CD14-positive monocyte (primary cell): ENCODE measurements around the gene CLEC4M. TPM values are rescaled to one million over a fixed set of nuclear protein-coding genes. Genes with fewer than 3 reads are reported as not detected.
"Not testable (repeated sequence)": the region's sequence is repeated elsewhere in the genome, so short reads cannot be mapped to it uniquely, and the experiment has no call there.

Experiments used
- DNase-seq, 3 donors: peaks; one replicate each; pipeline ENCODE4 v3.0.0-alpha.2; 2011 to 2022
- H2AFZ ChIP-seq: 2 replicates; pipeline ENCODE4 v1.6.0; 2012; ENCODE audit warnings: mild to moderate bottlenecking, low read depth, low read length, inconsistent platforms; ENCODE audit not compliant: insufficient read depth, poor library complexity, severe bottlenecking
- H3K27ac ChIP-seq, 2 donors: 1 replicate in 1 of 2; 2 replicates in 1 of 2; pipeline ENCODE4 v1.5.1; 2012 to 2013; ENCODE audit warnings: low read length in 2 of 2, control low read depth in 1 of 2, inconsistent platforms in 1 of 2, low read depth in 1 of 2, mild to moderate bottlenecking in 1 of 2
- H3K27me3 ChIP-seq, 2 donors: one replicate each; pipeline versions ENCODE4 v1.6.0 to v1.6.1; 2011 to 2013; ENCODE audit warnings: low read length in 2 of 2; ENCODE audit not compliant: control insufficient read depth in 2 of 2, insufficient read depth in 2 of 2
- H3K36me3 ChIP-seq, 2 donors: replicated peaks in 1 of 2; 1 replicate in 1 of 2; 2 replicates in 1 of 2; pipeline versions ENCODE4 v1.5.1 to v1.6.1; 2012 to 2013; ENCODE audit warnings: low read length in 2 of 2, control low read depth in 1 of 2, inconsistent platforms in 1 of 2, mild to moderate bottlenecking in 1 of 2; ENCODE audit not compliant: insufficient read depth in 2 of 2, control insufficient read depth in 1 of 2
- H3K4me1 ChIP-seq, 2 donors: 1 replicate in 1 of 2; 2 replicates in 1 of 2; pipeline versions ENCODE4 v1.5.1 to v1.6.1; 2012 to 2013; ENCODE audit warnings: low read length in 2 of 2, control low read depth in 1 of 2, inconsistent platforms in 1 of 2, mild to moderate bottlenecking in 1 of 2, moderate library complexity in 1 of 2; ENCODE audit not compliant: insufficient read depth in 2 of 2, control insufficient read depth in 1 of 2
- H3K4me2 ChIP-seq: replicated peaks from 2 replicates; pipeline ENCODE3; 2012; ENCODE audit warnings: low read length, moderate library complexity, mild to moderate bottlenecking; ENCODE audit not compliant: poor library complexity, severe bottlenecking; ENCODE audit errors: extremely low read depth
- H3K4me3 ChIP-seq, 3 experiments: fragments of 200-600 bp in 1 of 3; sonication (generic) in 1 of 3; replicated peaks in 1 of 3; 1 replicate in 2 of 3; 2 replicates in 1 of 3; pipeline ENCODE4 v1.5.1; 2011 to 2013; ENCODE audit warnings: low read length in 3 of 3, mild to moderate bottlenecking in 3 of 3, control low read depth in 2 of 3, low read depth in 2 of 3, inconsistent platforms in 1 of 3, moderate library complexity in 1 of 3
- H3K79me2 ChIP-seq: 2 replicates; pipeline ENCODE4 v1.6.0; 2012; ENCODE audit warnings: mild to moderate bottlenecking, control low read depth, inconsistent platforms, low read length, moderate library complexity; ENCODE audit not compliant: insufficient read depth
- H3K9ac ChIP-seq: 2 replicates; pipeline ENCODE4 v1.6.0; 2017; ENCODE audit warnings: low read length, mild to moderate bottlenecking; ENCODE audit not compliant: insufficient read depth, poor library complexity, severe bottlenecking
- H3K9me3 ChIP-seq, 2 donors: replicated peaks in 1 of 2; 1 replicate in 1 of 2; 2 replicates in 1 of 2; pipeline versions ENCODE4 v1.5.1 to v1.6.1; 2012 to 2013; ENCODE audit warnings: low read length in 2 of 2, control low read depth in 1 of 2; ENCODE audit not compliant: control insufficient read depth in 1 of 2, insufficient read depth in 1 of 2
- H4K20me1 ChIP-seq: 2 replicates; pipeline ENCODE4 v1.6.0; 2012; ENCODE audit warnings: mild to moderate bottlenecking, low read length, control low read depth, moderate library complexity; ENCODE audit not compliant: insufficient read depth
- H3K27ac Mint-ChIP-seq, 7 donors: one replicate each; pipeline ENCODE4 v1.8.0; 2020; ENCODE audit warnings: mild to moderate bottlenecking in 7 of 7, mixed read lengths in 7 of 7, moderate library complexity in 6 of 7, inconsistent platforms in 2 of 7
- H3K27me3 Mint-ChIP-seq, 3 donors: one replicate each; pipeline ENCODE4 v1.8.0; 2021 to 2022; ENCODE audit warnings: low read depth in 3 of 3, mild to moderate bottlenecking in 3 of 3, mixed read lengths in 3 of 3, moderate library complexity in 3 of 3, inconsistent platforms in 1 of 3
- H3K36me3 Mint-ChIP-seq, 2 donors: one replicate each; pipeline ENCODE4 v1.8.0; 2020; ENCODE audit warnings: mixed read lengths in 2 of 2, inconsistent platforms in 1 of 2, mild to moderate bottlenecking in 1 of 2
- H3K4me1 Mint-ChIP-seq: one replicate; pipeline ENCODE4 v1.8.0; 2020; ENCODE audit warnings: mild to moderate bottlenecking, mixed read lengths
- H3K4me3 Mint-ChIP-seq, 2 donors: one replicate each; pipeline ENCODE4 v1.8.0; 2020; ENCODE audit warnings: mild to moderate bottlenecking in 2 of 2, mixed read lengths in 2 of 2, moderate library complexity in 1 of 2
- H3K9me3 Mint-ChIP-seq, 7 donors: one replicate each; pipeline ENCODE4 v1.8.0; 2020 to 2022; ENCODE audit warnings: mixed read lengths in 7 of 7, mild to moderate bottlenecking in 6 of 7, moderate library complexity in 6 of 7, inconsistent platforms in 2 of 7
- WGBS: methylation state at CpG from one replicate; pipeline ENCODE4 v1.1.5; 2013; ENCODE audit warnings: missing lambda C conversion rate; ENCODE audit not compliant: insufficient coverage; 5-methylcytosine and 5-hydroxymethylcytosine counted together
- intact Hi-C, 2 donors: fragments of 100-400 bp; cut with micrococcal nuclease; formaldehyde crosslinking; loops; one replicate each; pipeline versions ENCODE4 v1.15.0 to v1.15.1; 2023
- polyA plus RNA-seq, 3 donors: library from polyadenylated mRNA; depleted of rRNA in 1 of 3; unstranded in 2 of 3; stranded (reverse) in 1 of 3; fragments of 300-500 nt in 2 of 3; fragments of >200 nt in 1 of 3; fragmentation: Illumina TruSeq in 2 of 3; gene quantifications; 1 replicate in 2 of 3; 2 replicates in 1 of 3; pipeline ENCODE4 v1.2.3, GENCODE V29; 2012 to 2021
- TF ChIP-seq, protein P1 (sequence below): fragments of 200-600 bp; IDR thresholded peaks from one replicate; pipeline ENCODE4 v1.8.0; 2022; ENCODE audit warnings: antibody characterized with exemption, mild to moderate bottlenecking

CLEC4M gene
- polyA plus RNA-seq, 3 donors, result not detected

DNA sequence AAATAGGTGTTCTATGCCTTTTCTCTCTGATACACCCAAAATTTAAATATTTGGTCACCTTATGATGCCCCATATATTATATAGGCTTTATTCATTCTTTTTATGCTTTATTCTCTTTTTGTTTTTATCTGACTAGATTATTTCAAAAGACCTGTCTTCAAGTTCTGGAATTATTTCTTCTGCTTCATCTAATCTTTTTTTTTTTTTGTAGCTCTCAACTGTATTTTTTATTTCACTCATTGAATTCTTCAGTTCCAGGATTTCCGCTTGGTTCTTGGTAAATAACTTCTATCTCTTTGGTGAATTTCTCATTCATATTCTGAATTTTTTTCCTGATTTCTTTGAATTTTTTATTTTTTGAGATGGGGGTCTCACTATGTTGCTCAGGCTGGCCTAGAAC lies 3.9 kb upstream of the CLEC4M start:
- no CpG with 5 or more reads among the region's 1 CpG for WGBS
- Mint-ChIP-seq H3K4me1 (peaks cover 12% of the 10 kb centered on the region), H3K36me3 (peaks cover 2 to 6% of the 10 kb centered on the region in 2 donors), H3K9me3 (peaks cover 25 to 47% (median 38%) of the 10 kb centered on the region in 7 donors), H3K4me3 (no peak overlapping the region), H3K27ac (no peak overlapping the region), H3K27me3 (peaks cover 2 to 5% (median 4%) of the 10 kb centered on the region in 3 donors)
- Histone ChIP-seq H3K9ac (no peak overlapping the region), H3K9me3 (peaks cover 29 to 44% of the 10 kb centered on the region in 2 donors), H3K36me3 (no peaks in the 10 kb centered on the region), H3K27ac (no peak overlapping the region), H3K4me1 (no peaks in the 10 kb centered on the region), H3K79me2 (no peaks in the 10 kb centered on the region), H3K4me3 (no peak overlapping the region), H4K20me1 (no peaks in the 10 kb centered on the region), H3K27me3 (no peaks in the 10 kb centered on the region), H2AFZ (no peak overlapping the region), H3K4me2 (no peak overlapping the region)
- DNase-seq, result no peak
- TF ChIP-seq, protein P1, sequence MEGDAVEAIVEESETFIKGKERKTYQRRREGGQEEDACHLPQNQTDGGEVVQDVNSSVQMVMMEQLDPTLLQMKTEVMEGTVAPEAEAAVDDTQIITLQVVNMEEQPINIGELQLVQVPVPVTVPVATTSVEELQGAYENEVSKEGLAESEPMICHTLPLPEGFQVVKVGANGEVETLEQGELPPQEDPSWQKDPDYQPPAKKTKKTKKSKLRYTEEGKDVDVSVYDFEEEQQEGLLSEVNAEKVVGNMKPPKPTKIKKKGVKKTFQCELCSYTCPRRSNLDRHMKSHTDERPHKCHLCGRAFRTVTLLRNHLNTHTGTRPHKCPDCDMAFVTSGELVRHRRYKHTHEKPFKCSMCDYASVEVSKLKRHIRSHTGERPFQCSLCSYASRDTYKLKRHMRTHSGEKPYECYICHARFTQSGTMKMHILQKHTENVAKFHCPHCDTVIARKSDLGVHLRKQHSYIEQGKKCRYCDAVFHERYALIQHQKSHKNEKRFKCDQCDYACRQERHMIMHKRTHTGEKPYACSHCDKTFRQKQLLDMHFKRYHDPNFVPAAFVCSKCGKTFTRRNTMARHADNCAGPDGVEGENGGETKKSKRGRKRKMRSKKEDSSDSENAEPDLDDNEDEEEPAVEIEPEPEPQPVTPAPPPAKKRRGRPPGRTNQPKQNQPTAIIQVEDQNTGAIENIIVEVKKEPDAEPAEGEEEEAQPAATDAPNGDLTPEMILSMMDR, result no peak
- intact Hi-C loops, result no loop called here

DNA sequence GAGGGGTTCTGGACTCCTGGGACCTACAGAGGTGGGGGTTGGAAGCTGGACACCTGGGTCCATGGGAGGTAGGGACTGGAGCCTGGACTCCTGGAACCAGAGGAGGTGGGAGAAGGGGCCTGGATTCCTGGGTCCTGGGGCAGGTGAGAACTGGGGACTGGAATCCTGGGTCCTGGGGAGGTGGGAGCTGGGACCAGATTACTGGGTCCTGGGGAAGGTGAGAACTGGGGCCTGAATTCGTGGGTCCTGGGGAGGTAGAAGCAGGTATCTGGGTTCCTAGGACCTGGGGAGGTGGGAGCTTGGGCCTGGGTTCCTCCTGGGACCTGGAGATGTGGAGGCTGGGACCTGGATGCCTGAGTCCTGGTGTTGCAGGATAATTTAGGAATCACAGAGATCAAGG lies 653 bp downstream of the CLEC4M start:
- peaks cover 7 to 16% (median 11%) of the 10 kb centered on the region in 7 donors for H3K9me3 Mint-ChIP-seq
- Histone ChIP-seq H3K4me3 (no peak overlapping the region), H3K36me3 (no peaks in the 10 kb centered on the region), H3K4me1 (peaks cover 5 to 6% of the 10 kb centered on the region in 2 donors), H3K9ac (no peak overlapping the region), H3K9me3 (peaks cover 7 to 13% of the 10 kb centered on the region in 2 donors), H3K27me3 (no peaks in the 10 kb centered on the region), H4K20me1 (no peaks in the 10 kb centered on the region), H3K79me2 (no peaks in the 10 kb centered on the region), H2AFZ (no peak overlapping the region), H3K27ac (no peak overlapping the region), H3K4me2 (no peak overlapping the region)
- H3K4me1 Mint-ChIP-seq, result peaks cover 22% of the 10 kb centered on the region
- H3K27me3 Mint-ChIP-seq, result peaks cover 2 to 6% (median 5%) of the 10 kb centered on the region in 3 donors
- TF ChIP-seq, protein P1, result no peak
- H3K27ac Mint-ChIP-seq, result no peak overlapping the region
- intact Hi-C loops, result no loop called here
- no peak for DNase-seq
- peaks cover 0 to 2% of the 10 kb centered on the region in 2 donors for H3K36me3 Mint-ChIP-seq
- WGBS, result 60% methylated on average over 1 of the region's 1 CpG
- H3K4me3 Mint-ChIP-seq, result no peak overlapping the region

DNA sequence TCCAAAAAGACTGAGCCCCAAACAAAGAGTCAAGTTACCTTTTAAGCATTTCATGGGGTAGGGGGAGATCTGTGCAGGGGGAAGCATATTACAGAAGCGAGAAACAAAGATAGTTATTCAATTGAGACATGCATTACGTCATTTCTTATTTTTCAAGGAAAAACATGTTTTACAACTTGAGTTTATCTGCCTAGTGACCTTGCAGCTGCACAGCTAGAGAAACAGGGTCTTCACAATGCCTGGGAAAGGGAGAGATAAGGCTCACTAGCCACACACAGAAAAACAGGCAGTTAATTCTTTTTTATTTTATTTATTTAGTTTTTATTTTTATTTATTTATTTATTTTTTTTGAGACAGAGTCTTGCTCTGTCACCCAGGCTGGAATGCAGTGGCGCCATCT lies 1.1 kb downstream of the CLEC4M start:
- H3K4me2 ChIP-seq, H3K27ac ChIP-seq, H3K4me1 ChIP-seq, H3K9me3 ChIP-seq, H4K20me1 ChIP-seq, intact Hi-C loops, H3K36me3 ChIP-seq, H3K9ac ChIP-seq, H3K27me3 ChIP-seq, H3K4me3 ChIP-seq, DNase-seq, H3K27me3 Mint-ChIP-seq, H2AFZ ChIP-seq, H3K79me2 ChIP-seq, H3K27ac Mint-ChIP-seq, H3K36me3 Mint-ChIP-seq, H3K4me3 Mint-ChIP-seq: not testable (repeated sequence)
- Mint-ChIP-seq H3K4me1 (peaks cover 22% of the 10 kb centered on the region), H3K9me3 (peaks cover 6 to 11% (median 8%) of the 10 kb centered on the region in 7 donors)
- 80% methylated on average over 1 of the region's 3 CpGs for WGBS
